Activated CD8-positive, alpha-beta memory T cell treated with anti-CD3 and anti-CD28 coated beads, Interleukin-2, amount 50 U/mL, for 24 hours (primary cell): ENCODE measurements around the gene OR1D2.
"Not testable (repeated sequence)": the region's sequence is repeated elsewhere in the genome, so short reads cannot be mapped to it uniquely, and the experiment has no call there.

ENCODE experiments used
- DNase-seq: peaks from one replicate; pipeline ENCODE4 v3.0.0-alpha.2; 2020; ENCODE audit errors: extremely low read depth

Gene OR1D2

GRCh38 chr17:3104322-3104721, at the start of gene OR1D2:
OR1D2 (minus strand) TSS chr17:3104422; CDS start chr17:3092996, 11,426 bp downstream.
- DNase-seq: no peak

DNA sequence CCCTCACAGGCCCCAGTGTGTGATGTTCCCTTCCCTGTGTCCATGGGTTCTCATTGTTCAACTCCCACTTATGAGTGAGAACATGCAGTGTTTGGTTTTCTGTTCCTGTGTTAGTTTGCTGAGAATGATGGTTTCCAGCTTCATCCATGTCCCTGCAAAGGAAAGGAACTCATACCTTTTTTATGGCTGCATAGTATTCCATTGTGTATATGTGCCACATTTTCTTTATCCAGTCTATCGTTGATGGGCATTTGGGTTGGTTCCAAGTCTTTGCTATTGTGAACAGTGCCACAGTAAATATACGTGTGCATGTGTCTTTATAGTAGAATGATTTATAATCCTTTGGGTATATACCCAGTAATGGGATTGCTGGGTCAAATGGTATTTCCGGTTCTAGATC, 33.3 kb upstream of the OR1D2 start:
- DNase-seq: not testable (repeated sequence)

- no peak for DNase-seq
Measured at GRCh38 chr17:3127451-3127850, 23.2 kb upstream of the OR1D2 start, which contains the start of gene OR1G1. OR1G1 (minus strand) TSS chr17:3127551; CDS start chr17:3127551, 0 bp downstream.

DNA sequence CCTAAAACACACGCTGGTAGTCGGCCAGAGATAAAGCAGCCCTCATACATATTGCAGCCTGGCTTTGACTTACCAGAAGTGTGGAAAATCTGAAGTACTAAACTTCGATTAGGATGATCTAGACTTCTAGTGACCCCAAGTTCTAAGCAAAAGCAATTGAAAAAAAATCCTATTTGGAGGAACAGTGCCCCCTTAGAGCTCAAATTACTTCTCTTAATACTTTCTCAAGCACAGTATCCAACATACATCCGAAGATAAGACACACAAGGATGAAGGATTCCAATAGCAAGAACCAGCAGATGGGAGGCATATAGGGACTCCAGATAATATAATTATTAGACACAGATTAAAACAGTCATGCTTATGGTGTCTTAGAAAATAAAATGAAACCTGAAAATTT, 30.4 kb downstream of the OR1D2 start:
- not testable (repeated sequence) for DNase-seq

- not testable (repeated sequence) for DNase-seq
Measured at GRCh38 chr17:3065192-3065591, 39.0 kb downstream of the OR1D2 start.

GRCh38 chr17:3063507-3063906, 40.7 kb downstream of the OR1D2 start, which contains the start of gene OR1D5:
OR1D5 (minus strand) TSS chr17:3063607; CDS start chr17:3063607, 0 bp downstream.
- not testable (repeated sequence) for DNase-seq

- not testable (repeated sequence) for DNase-seq
Measured at GRCh38 chr17:3062824-3063377, 41.3 kb downstream of the OR1D2 start.

GRCh38 chr17:3054868-3055267, 49.4 kb downstream of the OR1D2 start:
- DNase-seq: not testable (repeated sequence)

DNA sequence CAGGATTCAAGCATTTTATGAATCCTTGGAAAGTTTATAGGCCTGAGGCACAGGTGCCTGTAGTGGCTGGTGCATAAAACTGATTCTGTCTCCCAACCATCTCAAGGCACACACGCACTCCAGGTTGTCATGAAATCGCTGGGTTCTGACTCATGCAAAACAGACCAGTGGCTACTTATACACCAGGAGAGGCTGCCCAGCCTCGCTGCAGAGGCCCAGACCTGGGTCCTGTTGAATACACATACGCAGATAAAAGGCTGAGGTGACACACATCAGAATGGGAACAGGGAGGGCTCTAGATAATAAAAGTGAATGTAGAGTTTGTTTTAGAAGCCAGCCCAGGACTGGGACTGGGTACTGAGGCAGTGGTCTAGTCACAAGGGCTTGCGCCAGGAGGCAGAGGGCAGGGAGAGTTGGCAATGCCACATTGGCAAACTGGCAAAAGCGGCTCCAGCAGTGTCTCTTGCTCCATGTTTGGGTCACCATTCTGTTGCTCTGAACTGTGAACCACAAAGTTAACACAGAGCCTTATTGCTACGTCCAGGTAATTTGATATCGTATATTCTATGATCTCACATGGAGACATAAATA, 54.4 kb downstream of the OR1D2 start:
- no peak for DNase-seq

DNA sequence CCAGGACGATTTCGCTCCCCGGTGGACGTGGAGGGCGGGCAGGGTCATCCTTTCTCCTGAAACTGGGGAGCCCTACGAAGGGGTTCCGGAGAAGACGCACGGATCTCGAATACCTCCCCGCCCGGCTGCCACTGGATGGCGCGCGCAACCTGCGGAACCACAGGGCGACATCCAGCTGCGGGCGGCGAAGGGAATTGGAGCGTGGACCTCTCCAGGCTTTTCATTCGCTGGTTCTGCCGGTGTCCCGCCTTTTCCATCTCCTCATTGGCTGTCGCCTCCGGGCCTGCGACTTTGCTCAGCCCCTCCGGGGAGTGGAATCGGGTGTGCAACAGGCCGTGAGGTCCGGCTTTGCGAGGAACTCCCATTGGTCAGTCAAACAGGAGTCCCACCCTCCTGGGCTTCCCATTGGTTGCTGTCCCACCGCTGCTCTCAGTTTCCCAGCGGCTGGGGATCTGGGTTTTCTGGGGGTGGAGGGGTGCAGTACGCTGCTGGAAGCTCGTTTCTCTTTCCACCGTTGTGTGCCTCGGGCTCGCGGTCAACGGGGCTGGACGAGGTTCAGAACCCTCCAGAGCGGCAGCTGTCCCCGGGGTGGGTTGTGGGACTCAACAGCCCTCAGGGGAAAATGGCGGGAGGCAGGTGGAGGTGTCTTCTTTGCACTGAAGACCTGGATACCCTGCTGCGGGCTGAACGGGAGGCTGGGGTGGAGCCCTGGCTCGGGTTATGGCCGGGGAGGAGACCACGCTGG, 55.3 kb downstream of the OR1D2 start:
- DNase-seq: peak; percentile 84

- DNase-seq: no peak
Measured at GRCh38 chr17:3046753-3047152, 57.5 kb downstream of the OR1D2 start.

GRCh38 chr17:3043737-3044365, 60.4 kb downstream of the OR1D2 start:
- DNase-seq: no peak

- DNase-seq: no peak
Measured at GRCh38 chr17:3040882-3041281, 63.3 kb downstream of the OR1D2 start.

GRCh38 chr17:3039736-3040135, 64.5 kb downstream of the OR1D2 start:
- DNase-seq: no peak

DNA sequence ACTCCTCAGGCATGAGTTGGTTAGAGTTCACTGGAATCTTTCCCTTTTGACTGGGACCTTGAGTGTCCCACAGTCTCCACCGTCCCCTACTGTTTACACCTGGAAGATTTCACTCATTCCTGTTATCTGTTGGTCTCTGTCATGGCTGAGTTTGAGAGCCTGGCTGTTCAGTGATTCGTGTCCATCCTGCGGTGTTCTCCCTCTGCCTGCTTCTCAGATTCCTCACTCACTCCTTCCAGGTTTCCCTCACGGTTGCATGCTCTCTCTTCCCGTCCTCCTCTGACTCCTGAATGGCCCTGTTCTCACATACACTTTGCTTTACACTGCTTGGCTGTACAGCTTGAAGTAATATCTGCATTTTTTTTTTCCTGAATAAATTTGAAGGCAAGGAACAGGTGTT, 65.3 kb downstream of the OR1D2 start:
- DNase-seq: no peak
